DMS79 (cell line): ENCODE results near the gene C11orf65.
"Not testable (repeated sequence)": the region's sequence is repeated elsewhere in the genome, so short reads cannot be mapped to it uniquely, and the experiment has no call there.

ENCODE experiments used
- DNase-seq: peaks from one replicate; lab custom pipeline; 2025; lab: John Stamatoyannopoulos, UW

C11orf65 gene

DNA sequence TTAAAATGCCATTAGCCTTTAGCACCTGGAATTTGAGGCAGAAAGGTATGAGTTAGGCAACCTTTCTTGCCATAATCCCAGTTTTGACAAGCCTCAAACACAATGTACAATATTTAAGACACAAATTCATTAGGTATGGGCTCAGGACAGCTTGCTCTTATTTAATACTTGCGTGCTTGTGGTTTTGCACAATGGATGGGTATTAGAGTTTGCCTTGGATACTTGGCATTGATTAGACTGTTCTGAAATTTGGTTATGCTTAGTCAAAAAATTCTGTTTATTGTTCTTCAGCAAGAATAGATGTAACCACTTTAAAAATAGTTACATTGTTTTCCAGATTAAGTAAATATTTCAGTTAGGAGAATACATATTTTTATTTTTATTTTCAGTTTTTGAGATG is 5.4 kb upstream of the C11orf65 start:
- no peak for DNase-seq

DNA sequence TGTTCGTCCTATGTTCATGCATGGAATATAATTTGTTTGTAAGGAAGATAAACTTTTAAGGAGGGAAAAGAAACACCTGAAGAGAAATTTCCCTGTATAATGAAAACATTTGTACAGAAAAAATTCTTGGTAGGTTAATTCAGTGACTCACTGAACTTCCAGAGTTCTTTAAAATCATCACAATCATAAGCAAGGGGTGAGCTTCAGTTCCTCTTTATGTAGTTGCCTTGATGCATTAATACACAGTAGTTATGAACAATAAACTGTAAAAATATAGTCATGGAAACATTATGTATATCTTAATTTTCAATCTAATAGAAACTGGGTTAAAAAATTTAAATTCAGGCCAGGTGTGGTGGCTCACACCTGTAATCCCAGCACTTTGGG is 1.1 kb upstream of the C11orf65 start:
- DNase-seq, result no peak

- DNase-seq, result no peak
Measured at GRCh38 chr11:108466405-108466804, 924 bp downstream of the C11orf65 start.

DNA sequence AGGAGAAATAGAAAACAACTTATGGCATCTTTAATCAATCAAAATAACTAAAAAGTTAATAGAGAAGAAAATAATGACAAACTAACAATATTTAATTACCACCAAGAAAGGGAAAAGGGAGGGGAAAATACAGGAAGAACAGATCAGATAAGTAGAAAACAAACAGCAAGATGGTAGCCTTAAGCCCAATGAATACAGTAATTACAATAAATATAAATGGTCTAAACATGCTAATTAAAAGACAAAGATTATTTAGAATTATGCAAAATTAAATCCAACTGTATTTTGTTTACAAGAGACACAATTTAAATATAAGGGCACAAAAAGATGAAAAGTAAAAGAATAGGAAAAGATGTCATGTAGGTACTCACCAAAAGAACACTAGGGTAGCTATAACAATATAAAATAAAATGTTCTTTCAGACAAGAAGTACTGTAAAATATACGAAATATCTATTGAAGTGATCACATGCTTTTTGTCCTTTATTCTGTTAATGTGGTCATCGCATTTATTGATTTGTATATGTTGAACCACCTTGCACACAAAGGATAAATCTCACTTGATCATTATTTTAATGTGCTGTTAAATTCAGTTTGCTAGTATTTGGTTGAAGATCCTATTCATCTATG is 14.0 kb downstream of the C11orf65 start:
- DNase-seq, result no peak

DNA sequence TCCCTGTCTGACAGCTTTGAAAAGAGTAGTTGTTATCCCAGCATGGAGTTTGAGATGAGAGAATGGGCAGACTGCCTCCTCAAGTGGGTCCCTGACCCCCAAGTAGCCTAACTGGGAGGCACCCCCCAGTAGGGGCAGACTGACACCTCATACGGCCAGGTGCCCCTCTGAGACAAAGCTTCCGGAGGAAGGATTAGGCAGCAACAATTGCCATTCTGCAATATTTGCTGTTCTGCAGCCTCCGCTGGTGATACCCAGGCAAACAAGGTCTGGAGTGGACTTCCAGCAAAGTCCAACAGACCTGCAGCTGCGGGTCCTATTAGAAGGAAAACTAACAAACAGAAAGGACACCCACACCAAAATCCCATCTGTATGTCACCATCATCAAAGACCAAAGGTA is 25.9 kb downstream of the C11orf65 start:
- DNase-seq, result not testable (repeated sequence)

DNA sequence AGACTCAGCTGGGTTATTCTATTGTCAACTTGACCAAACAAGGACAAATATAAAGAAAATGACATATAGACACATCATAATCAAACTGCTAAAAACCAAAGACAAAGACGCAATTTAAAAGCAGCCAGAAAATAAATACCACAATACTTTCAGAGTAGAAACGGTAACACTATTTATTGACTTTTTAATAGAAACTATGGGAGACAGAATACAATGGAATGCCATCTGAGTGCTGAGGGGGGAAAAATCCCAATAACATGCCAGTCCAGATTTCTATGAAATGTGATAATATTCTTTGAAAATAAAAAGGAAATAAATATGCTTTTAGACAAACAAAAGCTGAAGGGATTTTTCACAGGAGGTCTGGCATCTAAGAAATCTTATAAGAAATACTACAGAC is 30.7 kb downstream of the C11orf65 start:
- no peak for DNase-seq

DNA sequence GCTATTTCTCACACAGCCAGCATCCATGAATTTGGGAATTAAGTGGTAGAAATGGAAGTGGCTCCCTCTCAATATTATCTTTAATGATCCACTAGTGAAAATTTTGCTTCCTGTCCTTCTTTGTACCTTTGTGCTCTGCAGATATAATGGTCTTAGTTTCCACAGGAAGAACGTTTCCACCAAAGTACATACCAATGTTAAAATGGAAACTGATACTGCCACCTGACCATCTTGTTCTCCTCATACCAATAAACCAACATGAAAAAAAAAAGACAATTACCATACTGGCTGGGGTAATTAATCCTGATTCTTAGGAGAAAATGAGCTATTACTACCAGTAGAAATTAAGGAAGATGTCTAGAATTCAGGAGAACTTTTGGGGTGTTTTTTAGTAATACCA is 32.3 kb downstream of the C11orf65 start:
- no peak for DNase-seq

GRCh38 chr11:108432783-108433182 is 34.5 kb downstream of the C11orf65 start:
- no peak for DNase-seq

DNA sequence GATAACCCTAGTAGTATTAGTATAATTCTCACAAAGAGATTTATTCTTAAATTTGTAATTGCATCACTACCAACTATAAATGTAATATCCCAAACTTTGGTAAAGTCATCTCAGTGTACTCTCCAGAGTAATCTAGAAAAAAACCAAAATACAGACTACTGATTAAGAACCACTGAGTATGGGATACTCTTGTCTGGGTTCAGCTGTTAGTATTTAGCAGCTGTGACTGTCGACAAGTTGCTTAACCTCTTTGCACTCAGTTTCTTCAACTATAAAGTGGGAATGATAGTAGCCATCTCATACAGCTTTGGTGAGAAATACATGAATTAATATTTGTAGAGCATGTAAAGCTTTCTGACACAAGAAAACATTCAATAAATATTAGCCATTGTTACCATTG is 35.3 kb downstream of the C11orf65 start:
- DNase-seq, result no peak

DNA sequence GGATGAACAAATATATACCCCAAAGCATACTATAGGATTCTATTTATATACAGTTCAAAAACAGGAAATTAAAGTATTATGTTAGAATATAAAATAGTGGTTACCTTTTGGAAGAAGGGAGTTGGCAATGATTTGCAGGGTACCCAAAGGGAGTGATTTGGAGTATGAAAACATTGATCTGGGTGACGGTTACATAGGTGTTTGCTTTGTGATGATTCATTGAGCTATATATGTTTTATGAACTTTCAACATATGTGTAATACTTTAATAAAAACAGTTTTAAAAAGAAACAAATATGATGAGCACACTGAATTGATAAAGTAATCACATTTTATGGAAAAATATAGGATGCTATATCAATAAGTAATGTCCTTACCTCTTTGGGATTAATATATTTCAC is 36.0 kb downstream of the C11orf65 start:
- DNase-seq, result no peak

DNA sequence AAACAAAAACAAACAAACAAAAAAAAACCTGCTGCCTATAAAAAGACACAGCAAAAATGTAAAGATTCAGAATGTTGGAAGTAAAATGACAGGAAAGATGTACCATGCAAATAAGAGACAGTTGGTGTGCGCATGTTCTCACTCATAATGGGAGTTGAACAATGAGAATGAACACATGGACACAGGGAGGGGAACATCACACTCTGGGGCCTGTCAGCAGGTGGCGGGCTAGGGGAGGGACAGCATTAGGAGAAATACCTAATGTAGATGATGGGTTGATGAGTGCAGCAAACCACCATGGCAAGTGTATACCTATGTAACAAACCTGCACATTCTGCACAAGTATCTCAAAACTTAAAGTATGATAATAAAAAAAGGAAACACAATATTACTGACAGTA is 49.8 kb downstream of the C11orf65 start:
- DNase-seq, result not testable (repeated sequence)

- no peak for DNase-seq
Measured at GRCh38 chr11:108414958-108415357, 52.4 kb downstream of the C11orf65 start.

DNA sequence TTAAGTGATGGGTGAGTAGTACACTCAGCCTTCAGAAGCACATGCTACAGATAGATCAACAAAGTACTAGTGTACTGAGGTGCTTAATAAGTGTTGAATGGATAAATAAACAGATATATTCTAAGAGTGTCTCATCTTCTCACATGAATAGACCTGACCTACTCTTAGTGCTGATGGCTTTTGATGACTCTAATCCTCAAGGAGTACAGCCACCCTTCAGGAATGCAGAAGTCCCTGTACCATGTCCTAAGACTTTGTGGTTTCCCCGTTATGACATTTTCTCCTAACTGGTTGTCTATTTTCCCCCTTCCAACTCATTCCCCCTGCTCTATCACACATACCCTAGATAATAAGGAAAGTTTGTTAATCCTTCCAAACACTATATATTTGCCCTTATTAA is 61.6 kb downstream of the C11orf65 start:
- DNase-seq, result no peak

DNA sequence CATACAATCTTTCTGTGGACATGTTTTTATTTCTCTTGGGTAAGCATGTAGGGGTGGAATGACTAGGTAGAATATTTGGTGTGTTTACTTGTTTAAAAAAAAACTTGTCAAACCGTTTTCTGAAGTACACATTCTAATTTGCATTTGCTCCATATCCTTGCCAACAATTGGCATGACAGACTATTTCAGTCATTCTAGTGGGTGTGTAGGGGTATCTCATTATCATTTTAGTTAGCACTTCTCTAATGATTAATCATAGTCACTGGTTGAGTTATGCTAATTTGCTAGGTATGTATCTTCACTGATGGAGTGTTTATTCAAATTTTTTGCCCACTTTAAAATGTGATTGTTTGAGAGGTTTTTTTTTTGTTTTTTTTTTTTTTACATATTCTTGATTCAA is 64.3 kb downstream of the C11orf65 start:
- DNase-seq, result no peak

DNA sequence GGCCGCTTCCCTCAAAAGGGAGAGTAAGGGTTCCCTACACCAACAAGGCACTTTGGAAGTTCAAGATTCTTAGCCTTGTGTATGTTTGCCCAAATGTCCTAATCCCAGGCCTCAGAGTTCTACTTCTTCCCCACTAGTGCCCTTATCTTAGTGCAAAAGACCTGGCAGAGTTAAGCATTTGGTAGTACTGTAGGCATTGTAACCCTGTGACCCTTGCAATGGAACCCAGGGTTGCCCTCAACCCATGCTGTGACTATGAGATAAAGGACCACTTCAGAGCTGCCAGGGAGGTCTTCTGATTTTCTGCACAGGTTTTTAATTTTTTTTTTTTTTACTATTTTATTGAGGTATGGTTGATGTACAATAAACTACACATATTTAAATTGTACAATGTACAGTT is 65.1 kb downstream of the C11orf65 start:
- no peak for DNase-seq

GRCh38 chr11:108398439-108398838 is 68.9 kb downstream of the C11orf65 start:
- DNase-seq, result no peak

DNA sequence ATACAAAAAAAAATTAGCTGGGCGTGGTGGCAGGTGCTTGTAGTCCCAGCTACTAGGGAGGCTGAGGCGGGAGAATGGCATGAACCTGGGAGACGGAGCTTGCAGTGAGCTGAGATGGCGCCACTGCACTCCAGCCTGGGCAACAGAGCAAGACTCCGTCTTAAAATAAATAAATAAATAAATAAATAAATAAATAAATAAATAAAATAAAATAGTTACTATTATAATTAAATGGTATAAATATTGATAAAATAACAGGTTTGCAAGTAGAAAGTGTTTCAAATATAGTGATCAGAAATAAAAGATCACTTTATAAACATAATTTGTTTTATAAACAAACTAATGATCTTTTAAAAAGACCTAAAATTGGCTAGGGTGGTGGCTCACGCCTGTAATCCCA is 70.7 kb downstream of the C11orf65 start:
- DNase-seq, result not testable (repeated sequence)

DNA sequence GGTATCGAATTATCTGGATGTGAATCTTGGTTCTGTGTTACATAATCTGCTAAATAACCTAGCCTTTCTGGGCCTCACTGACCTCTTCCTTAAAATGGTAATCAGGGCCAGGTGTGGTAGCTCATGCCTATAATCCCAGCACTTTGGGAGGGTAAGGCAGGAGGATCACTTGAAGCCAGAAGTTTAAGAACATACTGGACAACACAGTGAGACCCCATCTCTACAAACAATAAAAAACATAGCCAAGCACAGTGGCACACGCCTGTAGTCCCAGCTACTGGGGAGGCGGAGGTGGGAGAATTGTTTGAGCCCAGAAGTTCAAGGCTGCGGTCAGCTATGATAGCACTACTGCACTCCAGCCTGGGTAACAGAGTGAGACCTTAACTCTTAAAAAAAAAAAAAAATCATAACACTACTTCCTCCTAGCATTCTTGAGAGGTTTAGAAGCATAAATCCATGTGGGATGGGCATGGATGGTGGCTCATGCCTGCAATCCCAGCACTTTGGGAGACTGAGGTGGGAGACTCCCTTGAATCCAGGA is 72.5 kb downstream of the C11orf65 start:
- no peak for DNase-seq

GRCh38 chr11:108393046-108393445 is 74.3 kb downstream of the C11orf65 start:
- no peak for DNase-seq

- no peak for DNase-seq
Measured at GRCh38 chr11:108392353-108392752, 75.0 kb downstream of the C11orf65 start.

DNA sequence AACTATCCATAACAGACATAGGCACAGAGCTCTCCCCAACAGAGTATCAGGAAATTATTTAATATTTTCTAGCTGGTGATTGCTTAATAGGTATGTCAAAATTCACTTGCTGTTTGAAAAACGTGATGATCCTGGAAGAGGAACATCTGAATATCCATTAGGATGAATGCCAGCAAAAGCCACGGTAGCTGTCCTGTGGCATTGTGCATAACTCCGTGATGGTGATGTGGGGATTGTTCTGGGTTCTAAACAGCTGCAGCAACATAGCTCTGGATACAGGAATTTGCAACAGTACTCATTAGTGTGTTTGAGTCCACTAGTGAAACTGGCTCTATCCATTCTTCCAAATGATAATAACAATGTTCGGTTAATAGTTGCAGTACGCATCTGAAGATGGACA is 78.8 kb downstream of the C11orf65 start:
- no peak for DNase-seq

- DNase-seq, result not testable (repeated sequence)
Measured at GRCh38 chr11:108373505-108373904, 93.8 kb downstream of the C11orf65 start.

- no peak for DNase-seq
Measured at GRCh38 chr11:108370990-108371389, 96.3 kb downstream of the C11orf65 start.

GRCh38 chr11:108370315-108370714 is 97.0 kb downstream of the C11orf65 start:
- DNase-seq, result no peak
